D721Med (cell line): ENCODE results near the gene PRKAR1B.

Source experiments
- DNase-seq: peaks from one replicate; pipeline ENCODE4 v3.0.0; 2011; ENCODE audit warnings: low spot score; ENCODE audit not compliant: insufficient read length
- FAIRE-seq: peaks from 2 replicates; lab custom pipeline; 2011; peaks lifted over from hg19 to GRCh38; lab: Jason Lieb, UNC
- TF ChIP-seq, protein P1 (sequence below): IDR thresholded peaks from 2 replicates; pipeline ENCODE4 v1.5.1; 2012; ENCODE audit warnings: mild to moderate bottlenecking, control low read depth; ENCODE audit not compliant: insufficient read depth; ENCODE audit errors: missing control alignments

Gene PRKAR1B

GRCh38 chr7:571718-572415 is 155.2 kb downstream of the PRKAR1B start:
- FAIRE-seq = no peak
- TF ChIP-seq, protein P1, sequence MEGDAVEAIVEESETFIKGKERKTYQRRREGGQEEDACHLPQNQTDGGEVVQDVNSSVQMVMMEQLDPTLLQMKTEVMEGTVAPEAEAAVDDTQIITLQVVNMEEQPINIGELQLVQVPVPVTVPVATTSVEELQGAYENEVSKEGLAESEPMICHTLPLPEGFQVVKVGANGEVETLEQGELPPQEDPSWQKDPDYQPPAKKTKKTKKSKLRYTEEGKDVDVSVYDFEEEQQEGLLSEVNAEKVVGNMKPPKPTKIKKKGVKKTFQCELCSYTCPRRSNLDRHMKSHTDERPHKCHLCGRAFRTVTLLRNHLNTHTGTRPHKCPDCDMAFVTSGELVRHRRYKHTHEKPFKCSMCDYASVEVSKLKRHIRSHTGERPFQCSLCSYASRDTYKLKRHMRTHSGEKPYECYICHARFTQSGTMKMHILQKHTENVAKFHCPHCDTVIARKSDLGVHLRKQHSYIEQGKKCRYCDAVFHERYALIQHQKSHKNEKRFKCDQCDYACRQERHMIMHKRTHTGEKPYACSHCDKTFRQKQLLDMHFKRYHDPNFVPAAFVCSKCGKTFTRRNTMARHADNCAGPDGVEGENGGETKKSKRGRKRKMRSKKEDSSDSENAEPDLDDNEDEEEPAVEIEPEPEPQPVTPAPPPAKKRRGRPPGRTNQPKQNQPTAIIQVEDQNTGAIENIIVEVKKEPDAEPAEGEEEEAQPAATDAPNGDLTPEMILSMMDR = no peak
- no peak for DNase-seq

DNA sequence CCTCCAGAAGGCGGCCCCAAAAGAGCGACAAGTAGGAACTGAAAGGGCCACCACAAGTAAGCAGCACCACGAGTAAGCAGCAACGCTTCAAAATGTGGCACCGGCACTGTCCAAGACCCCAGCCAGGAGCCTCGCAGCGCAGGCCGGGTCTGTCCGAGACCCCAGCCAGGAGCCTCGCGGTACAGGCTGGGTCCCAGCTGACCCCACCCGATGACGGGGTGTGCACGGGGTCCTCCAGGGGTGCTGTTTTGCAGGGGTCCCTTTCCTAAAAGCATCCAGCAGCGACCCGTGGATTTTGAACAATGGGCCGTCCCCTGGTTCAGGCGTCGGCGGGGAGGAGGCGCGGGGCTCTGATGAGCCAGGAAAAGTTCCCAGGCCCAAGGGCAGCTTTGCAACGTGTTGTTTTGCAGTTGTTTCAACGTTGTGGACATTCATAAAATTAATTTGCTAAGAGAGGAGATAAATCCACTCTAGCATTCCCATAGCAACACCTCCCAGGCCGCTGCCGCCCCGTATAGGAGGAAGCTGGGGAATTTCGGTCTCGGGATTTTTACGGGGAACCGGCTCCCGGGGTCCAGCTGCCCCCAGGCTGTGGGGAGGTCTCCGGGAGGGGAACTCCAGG is 155.9 kb downstream of the PRKAR1B start:
- TF ChIP-seq, protein P1 = no peak
- DNase-seq (no peak), FAIRE-seq (no peak)

GRCh38 chr7:570801-571070 is 156.3 kb downstream of the PRKAR1B start:
- DNase-seq (no peak), FAIRE-seq (no peak)
- TF ChIP-seq, protein P1 = no peak

- FAIRE-seq = no peak
These were observed 156.9 kb downstream of the PRKAR1B start for GRCh38 chr7:569996-570800.

GRCh38 chr7:569071-569855 is 157.8 kb downstream of the PRKAR1B start:
- no peak for FAIRE-seq
- TF ChIP-seq, protein P1 = no peak
- no peak for DNase-seq

More at GRCh38 chr7:569996-570800, 156.9 kb downstream of the PRKAR1B start:
- TF ChIP-seq, protein P1 = no peak
- DNase-seq = no peak

GRCh38 chr7:568031-568951 is 158.8 kb downstream of the PRKAR1B start:
- FAIRE-seq = no peak
- no peak for DNase-seq
- TF ChIP-seq, protein P1 = no peak
